Heart right ventricle (tissue), 16 donors: Measurements from ENCODE around the gene ZNF19. TPM values are rescaled to one million over a fixed set of nuclear protein-coding genes. Genes with fewer than 3 reads are reported as not detected.

Experiments used
- ATAC-seq, 8 donors: fragments of 200-7000 bp; cut with Tn5 transposase; one replicate each; pipeline ENCODE4 v1.9.1; 2020; ENCODE audit warnings: mild to moderate bottlenecking in 8 of 8, moderate library complexity in 8 of 8, moderate number of reproducible peaks in 1 of 8
- DNase-seq, 2 donors: peaks; one replicate each; pipeline ENCODE4 v3.0.0-alpha.2; 2020
- H3K27ac ChIP-seq, 10 donors: fragments of 200-600 bp; sonication (generic) in 2 of 10; one replicate each; pipeline versions ENCODE4 v1.5.0 to v1.8.0; 2020 to 2022; ENCODE audit warnings: mild to moderate bottlenecking in 3 of 10
- H3K27me3 ChIP-seq, 7 donors: fragments of 200-600 bp; one replicate each; pipeline ENCODE4 v1.8.0; 2021 to 2022; ENCODE audit warnings: mild to moderate bottlenecking in 2 of 7
- H3K36me3 ChIP-seq, 9 donors: fragments of 200-600 bp; sonication (generic) in 1 of 9; one replicate each; pipeline versions ENCODE4 v1.5.0 to v1.8.0; 2020 to 2022; ENCODE audit warnings: mild to moderate bottlenecking in 2 of 9
- H3K4me1 ChIP-seq, 9 donors: fragments of 200-600 bp; sonication (generic) in 1 of 9; one replicate each; pipeline versions ENCODE4 v1.5.0 to v1.8.0; 2020 to 2022; ENCODE audit warnings: mild to moderate bottlenecking in 4 of 9
- H3K4me3 ChIP-seq, 10 donors: fragments of 200-600 bp; sonication (generic) in 2 of 10; one replicate each; pipeline versions ENCODE4 v1.5.0 to v1.8.0; 2020 to 2022; ENCODE audit warnings: mild to moderate bottlenecking in 7 of 10, moderate library complexity in 2 of 10
- H3K9me3 ChIP-seq, 11 donors: fragments of 200-600 bp in 10 of 11; sonication (generic) in 2 of 11; one replicate each; pipeline versions ENCODE4 v1.5.0 to v1.8.0; 2013 to 2022; ENCODE audit warnings: mild to moderate bottlenecking in 2 of 11, control low read depth in 1 of 11, moderate library complexity in 1 of 11
- CTCF ChIP-seq, 9 donors: fragments of 200-600 bp; sonication (generic) in 2 of 9; IDR thresholded peaks; one replicate each; pipeline versions ENCODE4 v1.5.0 to v1.8.0; 2021 to 2022; ENCODE audit warnings: antibody characterized with exemption in 9 of 9, mild to moderate bottlenecking in 5 of 9, moderate library complexity in 1 of 9
- WGBS, 2 donors: extraction: QIAGEN DNeasy Blood & Tissue Kit; methylation state at CpG; one replicate each; pipeline ENCODE4 v1.1.7; 2013; ENCODE audit warnings: inconsistent platforms in 1 of 2; 5-methylcytosine and 5-hydroxymethylcytosine counted together
- intact Hi-C, 10 donors: fragments of 100-400 bp; cut with DNase I; formaldehyde crosslinking; loops; one replicate each; pipeline versions ENCODE4 v1.11.1 to v1.14.2; 2022
- polyA plus RNA-seq, 2 donors: library from polyadenylated mRNA; stranded (reverse); fragments of 200-250 nt; gene quantifications; one replicate each; pipeline ENCODE4 v1.2.3, GENCODE V29; 2013
- total RNA-seq, 10 donors: library from RNA; stranded (reverse); fragmentation: NEBNext Ultra II Directional in 3 of 10; extraction: Animal tissue kit (Norgen Biotek cat#: 25700) in 3 of 10; gene quantifications; one replicate each; pipeline versions ENCODE4 v1.2.1 to v1.2.4, GENCODE V29; 2021 to 2023
- donor health status: Arrhythmogenic right ventricular cardiomyopathy.
- donor health status: ischemic (EF 13 %, LVEDD 7.1; RV severe dilation, severe dysfunction).
- donor health status: healthy with polysubstance abuse.
- donor health status: DM: no; HTN: yes; CAD: no.
- donor health status: DM: no; HTN: no; CAD: no.
- donor health status: ischemic (EF 25% LVEDD 6.9; RV normal size, moderate dysfunction).
- donor health status: ischemic (EF 25% LVEDD 5.7; RV mildly dilated, moderate dysfunction).
- donor health status: healthy.
- donor health status: DM: yes; HTN: yes; CAD: no.
- donor health status: Ischemic cardiomyopathy.
- donor health status: ischemic (EF 35%, LVEDD 5.7; RV mildly dilated, moderate dysfunction).
- donor health status: nonischemic (EF 11% LVEDD 7.7; RV severe dilation, severe dysfunction).
- donor health status: DM: yes; HTN: yes; CAD: no.
- donor health status: PGD.
- donor health status: ischemic (EF 29% LVEDD 5.4; RV normal size, mild dysfunction).
- donor health status: nonischemic (EF 23%, LVEDD 6.1; RV moderate dilation, normal function).

The ZNF19 gene
- total and polyA plus RNA-seq, 12 donors, result 0.59 to 3.4 (median 1.5) TPM

DNA sequence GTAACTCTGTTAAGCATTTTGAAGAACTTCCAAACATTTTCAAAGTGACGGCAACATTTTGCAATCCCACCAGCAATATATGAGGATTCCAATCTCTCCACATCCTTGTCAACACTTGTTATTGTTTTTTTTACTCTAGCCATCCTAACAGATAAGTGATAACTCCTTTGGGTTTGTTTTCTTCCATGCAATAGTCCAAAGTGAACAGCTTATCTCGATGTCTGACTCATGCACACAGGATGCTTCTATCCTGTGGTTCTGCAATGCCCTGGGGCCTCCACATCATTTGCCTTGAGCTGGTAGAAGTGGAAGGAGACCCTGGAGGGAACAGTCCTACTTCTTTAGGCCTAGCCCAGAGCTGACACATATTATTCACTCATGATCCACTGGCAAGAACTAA is 60.2 kb downstream of the ZNF19 start:
- Histone ChIP-seq H3K36me3 (no peaks in the 10 kb centered on the region), H3K4me3 (no peak overlapping the region), H3K27ac (no peak overlapping the region), H3K27me3 (peaks cover 7 to 78% (median 52%) of the 10 kb centered on the region in 7 donors), H3K9me3 (peaks cover 0 to 15% (median 0%) of the 10 kb centered on the region in 11 donors), H3K4me1 (no peaks in the 10 kb centered on the region)
- intact Hi-C loops, result no loop called here
- DNase-seq (no peak), ATAC-seq (no peak)
- WGBS, 2 donors, result 62 to 73% methylated on average over 2 of the region's 2 CpGs
- TF ChIP-seq CTCF (IDR thresholded peaks at IDR 0.05), result no peak

DNA sequence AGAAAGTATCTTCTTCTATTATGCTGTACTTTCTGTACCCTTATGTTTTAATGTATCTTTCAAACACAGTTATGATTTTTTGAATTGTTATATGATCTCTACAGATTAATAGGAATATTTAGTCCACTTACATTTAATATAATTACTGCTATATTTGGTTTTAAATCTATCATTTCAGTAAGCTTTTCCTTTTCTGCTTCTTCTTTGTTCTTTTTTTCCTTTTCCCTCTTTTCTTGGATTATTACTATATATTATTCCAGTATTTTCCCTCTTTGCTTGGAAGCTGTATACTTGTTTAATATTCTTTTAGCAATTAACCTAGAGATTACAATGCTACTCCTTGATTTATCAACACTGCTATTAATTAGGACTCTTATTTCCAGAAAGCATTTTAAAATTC is 60.7 kb downstream of the ZNF19 start:
- no peak for DNase-seq
- Histone ChIP-seq H3K27me3 (peaks cover 7 to 80% (median 55%) of the 10 kb centered on the region in 7 donors), H3K4me1 (no peaks in the 10 kb centered on the region), H3K4me3 (no peak overlapping the region), H3K36me3 (no peaks in the 10 kb centered on the region), H3K9me3 (peaks cover 0 to 15% (median 0%) of the 10 kb centered on the region in 11 donors), H3K27ac (no peak overlapping the region)
- ATAC-seq, result no peak
- TF ChIP-seq CTCF (IDR thresholded peaks at IDR 0.05), result no peak
- intact Hi-C loops, result no loop called here

- peaks cover 7 to 82% (median 55%) of the 10 kb centered on the region in 7 donors for H3K27me3 ChIP-seq
- H3K4me3 ChIP-seq, result no peak overlapping the region
- H3K4me1 ChIP-seq, result no peaks in the 10 kb centered on the region
- no peaks in the 10 kb centered on the region for H3K36me3 ChIP-seq
- intact Hi-C loops, result no loop called here
- no peak for TF ChIP-seq CTCF (IDR thresholded peaks at IDR 0.05)
- no peak for DNase-seq
- H3K27ac ChIP-seq, result no peak overlapping the region
- WGBS, 2 donors, result 58 to 67% methylated on average over 12 of the region's 12 CpGs
- no peak for ATAC-seq
- peaks cover 0 to 15% (median 0%) of the 10 kb centered on the region in 11 donors for H3K9me3 ChIP-seq
Measured at GRCh38 chr16:71426880-71427615, 62.1 kb downstream of the ZNF19 start.

GRCh38 chr16:71426069-71426879 is 62.9 kb downstream of the ZNF19 start:
- H3K36me3 ChIP-seq, result no peaks in the 10 kb centered on the region
- H3K9me3 ChIP-seq, result peaks cover 0 to 15% (median 0%) of the 10 kb centered on the region in 11 donors
- ATAC-seq, result peak in 1 of 8 donors; percentile 30
- DNase-seq, result no peak
- no peaks in the 10 kb centered on the region for H3K4me1 ChIP-seq
- intact Hi-C loops, result no loop called here
- H3K27me3 ChIP-seq, result peaks cover 7 to 74% (median 50%) of the 10 kb centered on the region in 7 donors
- no peak overlapping the region for H3K27ac ChIP-seq
- peak overlapping the region in 1 of 10 donors; percentile 6 for H3K4me3 ChIP-seq
- no peak for TF ChIP-seq CTCF (IDR thresholded peaks at IDR 0.05)
- WGBS, 2 donors, result 2% methylated on average over 48 of the region's 48 CpGs
